PC-9 (cell line): Measurements from ENCODE around the gene IL20RA. TPM values are rescaled to one million over a fixed set of nuclear protein-coding genes. Genes with fewer than 3 reads are reported as not detected.

Experiments used
- BruUV-seq: library from RNA; stranded (reverse); fragments of 400-500 nt; replicated peaks from 2 replicates; lab custom pipeline; 2021; lab: Mats Ljungman, UMichigan
- CTCF ChIA-PET: fragments of 300-600 bp; sonication (Branson Sonifier 250); formaldehyde crosslinking; loops from one replicate; lab custom pipeline; 2022; ENCODE audit warnings: antibody characterized with exemption; lab: Charles Lee
- POLR2A ChIA-PET: fragments of 300-600 bp; sonication (Branson Sonifier 250); formaldehyde crosslinking; loops from one replicate; lab custom pipeline; 2022; ENCODE audit warnings: antibody characterized with exemption; ENCODE audit not compliant: unreplicated experiment; lab: Charles Lee
- DNase-seq, 2 experiments: peaks; one replicate each; pipeline versions ENCODE4 v3.0.0 to v3.0.0-alpha.2; 2015 to 2022; ENCODE audit warnings: mixed read lengths in 1 of 2
- H2AFZ ChIP-seq: fragments of 200-600 bp; sonication (generic); 2 replicates; pipeline ENCODE4 v1.8.1; 2017; ENCODE audit warnings: antibody characterized with exemption
- H3F3A ChIP-seq: fragments of 200-600 bp; sonication (generic); 2 replicates; pipeline ENCODE4 v1.8.1; 2017; ENCODE audit warnings: antibody characterized with exemption, mild to moderate bottlenecking, low read depth; ENCODE audit not compliant: insufficient read depth
- H3K27ac ChIP-seq: fragments of 200-600 bp; sonication (generic); 2 replicates; pipeline ENCODE4 v1.6.1; 2016; ENCODE audit warnings: mixed run types
- H3K27me3 ChIP-seq: fragments of 200-600 bp; sonication (generic); 2 replicates; pipeline ENCODE4 v1.6.1; 2016; ENCODE audit warnings: low read depth, mixed run types; ENCODE audit not compliant: insufficient read depth
- H3K36me3 ChIP-seq: fragments of 200-600 bp; sonication (generic); 2 replicates; pipeline ENCODE4 v1.6.1; 2016; ENCODE audit warnings: low read depth, mixed run types
- H3K4me1 ChIP-seq: fragments of 200-600 bp; sonication (generic); replicated peaks from 2 replicates; pipeline ENCODE4 v1.6.1; 2016; ENCODE audit warnings: mixed run types; ENCODE audit not compliant: insufficient read depth
- H3K4me2 ChIP-seq: fragments of 200-600 bp; sonication (generic); 2 replicates; pipeline ENCODE4 v1.6.1; 2017; ENCODE audit warnings: mixed run types
- H3K4me3 ChIP-seq: fragments of 200-600 bp; sonication (generic); 2 replicates; pipeline ENCODE4 v1.6.1; 2016; ENCODE audit warnings: mixed run types
- H3K79me2 ChIP-seq: fragments of 200-600 bp; sonication (generic); 2 replicates; pipeline ENCODE4 v1.6.1; 2017; ENCODE audit warnings: low read depth, mixed run types
- H3K9me2 ChIP-seq: fragments of 200-600 bp; sonication (generic); 2 replicates; pipeline ENCODE4 v1.8.1; 2017; ENCODE audit warnings: mild to moderate bottlenecking; ENCODE audit not compliant: insufficient read depth
- H3K9me3 ChIP-seq: fragments of 200-600 bp; sonication (generic); 2 replicates; pipeline ENCODE4 v1.8.1; 2016; ENCODE audit warnings: low read depth; ENCODE audit not compliant: insufficient read depth
- H4K20me1 ChIP-seq: fragments of 200-600 bp; sonication (generic); 2 replicates; pipeline ENCODE4 v1.8.1; 2017; ENCODE audit not compliant: insufficient read depth
- CTCF ChIP-seq: fragments of 200-600 bp; sonication (generic); conservative IDR thresholded peaks from 2 replicates; pipeline ENCODE4 v1.6.1; 2017; ENCODE audit warnings: mixed run types, antibody characterized with exemption, mild to moderate bottlenecking, moderate library complexity
- EZH2 ChIP-seq: fragments of 200-600 bp; sonication (generic); IDR thresholded peaks from 2 replicates; pipeline ENCODE4 v1.8.0; 2017; ENCODE audit warnings: antibody characterized with exemption, low read depth
- intact Hi-C: fragments of 100-400 bp; cut with micrococcal nuclease; formaldehyde crosslinking; loops from one replicate; pipeline ENCODE4 v1.10.0; 2022; ENCODE audit not compliant: unreplicated experiment
- total RNA-seq: library from RNA; stranded (reverse); gene quantifications from 2 replicates; pipeline ENCODE4 v1.2.3, GENCODE V29; 2021

Gene IL20RA
- total RNA-seq, 1 experiment from 2014 or later = 2.5 TPM

DNA sequence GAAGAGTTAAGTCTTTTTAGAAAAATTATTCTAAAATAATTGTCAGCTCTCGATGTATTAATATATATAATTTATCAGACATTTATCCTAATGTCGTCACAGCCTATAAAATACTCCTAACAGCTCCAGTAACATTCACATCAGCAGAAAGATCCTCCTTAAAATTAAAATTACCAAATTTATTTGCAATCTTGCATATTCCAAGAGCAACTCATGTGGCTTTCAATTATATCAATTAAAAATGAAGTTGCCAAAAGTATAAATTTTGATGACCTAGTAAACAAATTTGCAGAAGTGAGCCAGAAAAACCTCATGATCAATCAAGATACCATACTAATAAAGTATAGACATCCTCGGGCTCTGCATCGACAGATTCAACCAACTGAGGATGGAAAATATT lies 60.2 kb downstream of the IL20RA start:
- Histone ChIP-seq H2AFZ (no peak overlapping the region), H3K79me2 (no peaks in the 10 kb centered on the region), H3K4me1 (peaks cover 6% of the 10 kb centered on the region), H3K27ac (no peak overlapping the region), H3K27me3 (no peaks in the 10 kb centered on the region), H3K36me3 (no peaks in the 10 kb centered on the region), H4K20me1 (no peaks in the 10 kb centered on the region), H3K4me3 (no peak overlapping the region), H3K9me2 (no peaks in the 10 kb centered on the region), H3K9me3 (no peaks in the 10 kb centered on the region), H3F3A (peaks cover 4% of the 10 kb centered on the region; the same call in 1 of the 2 replicates), H3K4me2 (no peak overlapping the region)
- no TSS peak for BruUV-seq
- DNase-seq = no peak
- ChIA-PET POLR2A (no interaction called here), CTCF (no interaction called here)
- TF ChIP-seq CTCF = no peak
- intact Hi-C loops = no loop called here

- Histone ChIP-seq H3K4me1 (no peaks in the 10 kb centered on the region), H3K4me2 (no peak overlapping the region), H3K79me2 (no peaks in the 10 kb centered on the region), H3K27ac (no peak overlapping the region), H4K20me1 (no peaks in the 10 kb centered on the region), H3K27me3 (no peaks in the 10 kb centered on the region), H3K4me3 (no peak overlapping the region), H3K9me2 (no peaks in the 10 kb centered on the region), H2AFZ (no peak overlapping the region), H3F3A (peaks cover 4% of the 10 kb centered on the region; the same call in 1 of the 2 replicates), H3K36me3 (no peaks in the 10 kb centered on the region), H3K9me3 (no peaks in the 10 kb centered on the region)
- intact Hi-C loops = no loop called here
- no TSS peak for BruUV-seq
- ChIA-PET POLR2A (no interaction called here), CTCF (no interaction called here)
- TF ChIP-seq CTCF = no peak
- TF ChIP-seq EZH2 = no peak
- no peak for DNase-seq
These were observed 61.1 kb downstream of the IL20RA start for GRCh38 chr6:136983687-136984086.

DNA sequence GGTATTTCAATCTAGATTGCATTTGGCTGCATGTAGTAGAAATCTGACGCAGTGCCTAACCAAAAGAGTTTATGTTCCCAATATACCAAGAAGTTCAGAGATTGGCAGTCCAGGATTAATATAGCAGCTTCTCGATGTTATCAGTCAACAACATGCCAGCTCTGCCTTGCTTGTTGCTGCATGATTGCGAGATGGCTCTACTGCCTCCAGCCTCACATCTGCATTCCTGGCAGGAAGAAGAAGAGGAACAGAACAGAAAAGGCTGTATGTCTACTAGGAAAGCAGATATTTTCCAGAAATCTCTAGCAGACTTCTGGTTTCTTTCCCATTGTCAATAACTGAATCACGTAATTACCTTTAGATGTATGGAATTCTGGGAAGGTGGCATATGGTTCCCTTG lies 61.8 kb downstream of the IL20RA start:
- H4K20me1 ChIP-seq = no peaks in the 10 kb centered on the region
- DNase-seq = no peak
- no peak overlapping the region for H3K4me2 ChIP-seq
- no peak overlapping the region for H2AFZ ChIP-seq
- no peak overlapping the region for H3K4me3 ChIP-seq
- POLR2A ChIA-PET = no interaction called here
- BruUV-seq = no TSS peak
- no peak overlapping the region for H3K27ac ChIP-seq
- H3K79me2 ChIP-seq = no peaks in the 10 kb centered on the region
- no peaks in the 10 kb centered on the region for H3K9me3 ChIP-seq
- no peaks in the 10 kb centered on the region for H3K27me3 ChIP-seq
- H3K4me1 ChIP-seq = no peaks in the 10 kb centered on the region
- intact Hi-C loops = no loop called here
- no peaks in the 10 kb centered on the region for H3K9me2 ChIP-seq
- no peak for TF ChIP-seq CTCF
- TF ChIP-seq EZH2 = no peak
- H3K36me3 ChIP-seq = no peaks in the 10 kb centered on the region
- H3F3A ChIP-seq = no peaks in the 10 kb centered on the region; the same call in 1 of the 2 replicates
- CTCF ChIA-PET = no interaction called here
